HepG2 (cell line): ENCODE results near the gene PYY. TPM values are rescaled to one million over a fixed set of nuclear protein-coding genes. Genes with fewer than 3 reads are reported as not detected.

Experiments used
- ATAD3A ChIP-seq: sonication (generic); formaldehyde crosslinking; IDR thresholded peaks from 2 replicates; pipeline ENCODE4 v1.4.0; 2020; ENCODE audit warnings: missing genetic modification reagents
- FIP1L1 ChIP-seq: fragments of 200-400 bp; formaldehyde crosslinking; IDR thresholded peaks from 2 replicates; pipeline ENCODE4 v1.6.1; 2018; ENCODE audit warnings: low read depth, mild to moderate bottlenecking, low read length, moderate library complexity, borderline replicate concordance; ENCODE audit not compliant: insufficient read depth
- JUNB ChIP-seq: sonication (generic); formaldehyde crosslinking; IDR thresholded peaks from 2 replicates; pipeline ENCODE4 v1.8.0; 2022; ENCODE audit warnings: missing genetic modification reagents, mild to moderate bottlenecking, borderline replicate concordance
- NR2F6 ChIP-seq, 2 experiments: IDR thresholded peaks; 2 replicates each; pipeline ENCODE4 v1.6.1; 2016; ENCODE audit warnings: antibody characterized with exemption in 1 of 2, mild to moderate bottlenecking in 1 of 2
- SOX13 ChIP-seq, 3 experiments: fragments of 450-650 bp in 1 of 3; sonication (generic) in 1 of 3; formaldehyde crosslinking in 1 of 3; IDR thresholded peaks in 2 of 3; conservative IDR thresholded peaks in 1 of 3; 2 replicates each; pipeline versions ENCODE4 v1.5.0 to v1.6.1; 2016 to 2020; ENCODE audit warnings: antibody characterized with exemption in 1 of 3, mild to moderate bottlenecking in 1 of 3, missing compliant biosample characterization in 1 of 3, missing genetic modification reagents in 1 of 3, moderate library complexity in 1 of 3
- ZNF263 ChIP-seq: sonication (generic); formaldehyde crosslinking; IDR thresholded peaks from 2 replicates; pipeline ENCODE4 v1.4.0; 2020; ENCODE audit warnings: missing genetic modification reagents
- ZNF337 ChIP-seq: sonication (generic); formaldehyde crosslinking; IDR thresholded peaks from 2 replicates; pipeline ENCODE4 v1.5.1; 2020; ENCODE audit warnings: missing genetic modification reagents, low read depth, mild to moderate bottlenecking, borderline replicate concordance
- ZNF446 ChIP-seq: sonication (generic); formaldehyde crosslinking; IDR thresholded peaks from 2 replicates; pipeline ENCODE4 v1.5.0; 2020; ENCODE audit warnings: mild to moderate bottlenecking, missing genetic modification reagents
- ZNF709 ChIP-seq: sonication (generic); formaldehyde crosslinking; IDR thresholded peaks from 2 replicates; pipeline ENCODE4 v1.5.0; 2020; ENCODE audit warnings: mild to moderate bottlenecking, missing genetic modification reagents
- ZNF772 ChIP-seq: sonication (generic); formaldehyde crosslinking; IDR thresholded peaks from 2 replicates; pipeline ENCODE4 v1.5.0; 2020; ENCODE audit warnings: mild to moderate bottlenecking, missing genetic modification reagents
- polyA plus RNA-seq, 8 experiments: library from polyadenylated mRNA; depleted of rRNA in 3 of 8; stranded (reverse) in 7 of 8; unstranded in 1 of 8; fragments of >200 nt; fragmentation: Illumina TruSeq in 4 of 8; extraction: Trizol in 4 of 8; gene quantifications; 2 replicates each; pipeline versions ENCODE4 v1.2.1 to v1.2.3, GENCODE V29; 2011 to 2016; ENCODE audit warnings: low read depth in 4 of 8, missing spikeins in 1 of 8, mixed read lengths in 1 of 8; ENCODE audit not compliant: insufficient read depth in 1 of 8
- total RNA-seq, 5 experiments: library from RNA; depleted of rRNA; stranded (reverse); fragments of >200 nt; fragmentation: Illumina TruSeq; extraction: Trizol; gene quantifications; 2 replicates each; pipeline ENCODE4 v1.2.3, GENCODE V29; 2016; ENCODE audit warnings: low read depth in 1 of 5
- TF ChIP-seq, protein P1 (sequence below): sonication (generic); formaldehyde crosslinking; IDR thresholded peaks from 2 replicates; pipeline ENCODE4 v1.5.0; 2020; ENCODE audit warnings: missing genetic modification reagents
- TF ChIP-seq, protein P2 (sequence below): sonication (generic); formaldehyde crosslinking; IDR thresholded peaks from 2 replicates; pipeline ENCODE4 v1.5.1; 2020; ENCODE audit warnings: mild to moderate bottlenecking, missing genetic modification reagents, moderate library complexity
- TF ChIP-seq, protein P3 (sequence below): sonication (generic); formaldehyde crosslinking; conservative IDR thresholded peaks from 2 replicates; pipeline ENCODE4 v1.5.0; 2020; ENCODE audit warnings: missing genetic modification reagents
- TF ChIP-seq, protein P4 (sequence below): sonication (generic); formaldehyde crosslinking; IDR thresholded peaks from 2 replicates; pipeline ENCODE4 v1.5.0; 2020; ENCODE audit warnings: missing genetic modification reagents
- TF ChIP-seq, protein P5 (sequence below): sonication (generic); formaldehyde crosslinking; IDR thresholded peaks from 2 replicates; pipeline ENCODE4 v1.4.0; 2020; ENCODE audit warnings: mild to moderate bottlenecking, missing genetic modification reagents
- TF ChIP-seq, protein P6 (sequence below): sonication (generic); formaldehyde crosslinking; IDR thresholded peaks from 2 replicates; pipeline ENCODE4 v1.5.1; 2020; ENCODE audit warnings: mild to moderate bottlenecking, missing genetic modification reagents, borderline replicate concordance

The PYY gene
- total and polyA plus RNA-seq, 2 of the 13 experiments (the other 11 are each of a cell fraction or from before 2014, with no cell fraction given), result 0.25 TPM; not detected in 1

DNA sequence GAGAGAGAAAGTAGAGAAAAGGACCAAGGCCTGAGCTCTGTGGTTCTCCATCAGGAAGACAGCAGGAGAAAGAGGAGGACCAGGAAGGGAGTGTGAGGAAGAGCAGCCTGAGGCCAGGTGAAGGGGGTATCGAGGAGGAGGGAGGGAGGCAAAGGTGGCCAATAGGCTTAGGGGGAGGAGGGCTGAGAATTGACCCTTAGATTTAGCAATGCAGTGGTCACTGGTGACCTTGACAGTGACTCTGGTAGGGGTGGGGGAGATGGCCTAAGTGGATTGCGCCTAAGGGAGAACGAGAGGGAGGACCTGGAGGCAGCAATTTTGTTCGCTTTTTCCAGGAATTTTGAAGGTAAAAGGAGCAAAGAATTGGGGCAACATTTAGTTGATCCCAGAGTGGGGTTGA, 45.3 kb upstream of the PYY start (continued):
- TF ChIP-seq, protein P1, sequence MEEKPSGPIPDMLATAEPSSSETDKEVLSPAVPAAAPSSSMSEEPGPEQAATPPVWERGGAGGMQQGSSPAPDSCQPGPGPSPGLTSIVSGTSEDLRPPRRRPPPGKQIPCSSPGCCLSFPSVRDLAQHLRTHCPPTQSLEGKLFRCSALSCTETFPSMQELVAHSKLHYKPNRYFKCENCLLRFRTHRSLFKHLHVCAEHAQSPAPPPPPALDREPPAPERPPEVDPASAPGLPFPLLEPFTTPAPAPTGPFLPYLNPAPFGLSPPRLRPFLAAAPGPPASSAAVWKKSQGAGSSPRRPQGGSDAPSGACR (CRISPR knock-in tag), result no peak
- no peak for TF ChIP-seq ZNF709
- peak; percentile 78 for TF ChIP-seq ZNF263 (CRISPR knock-in tag)
- no peak for TF ChIP-seq SOX13 (IDR thresholded peaks at IDR 0.05)
- no peak for TF ChIP-seq SOX13 (CRISPR knock-in tag; conservative IDR thresholded peaks at IDR 0.05 in 1 of 2, IDR thresholded peaks at IDR 0.05 in 1 of 2)
- 0 out of 2 replicates have a peak, but pooled peaks have one; percentile 12 for TF ChIP-seq NR2F6 (IDR thresholded peaks at IDR 0.05)
- 0 out of 2 replicates have a peak, but pooled peaks have one; percentile 9 for TF ChIP-seq NR2F6 (CRISPR knock-in tag; IDR thresholded peaks at IDR 0.05)
- TF ChIP-seq ATAD3A (CRISPR knock-in tag), result no peak
- TF ChIP-seq ZNF337 (CRISPR knock-in tag), result no peak
- TF ChIP-seq, protein P2, sequence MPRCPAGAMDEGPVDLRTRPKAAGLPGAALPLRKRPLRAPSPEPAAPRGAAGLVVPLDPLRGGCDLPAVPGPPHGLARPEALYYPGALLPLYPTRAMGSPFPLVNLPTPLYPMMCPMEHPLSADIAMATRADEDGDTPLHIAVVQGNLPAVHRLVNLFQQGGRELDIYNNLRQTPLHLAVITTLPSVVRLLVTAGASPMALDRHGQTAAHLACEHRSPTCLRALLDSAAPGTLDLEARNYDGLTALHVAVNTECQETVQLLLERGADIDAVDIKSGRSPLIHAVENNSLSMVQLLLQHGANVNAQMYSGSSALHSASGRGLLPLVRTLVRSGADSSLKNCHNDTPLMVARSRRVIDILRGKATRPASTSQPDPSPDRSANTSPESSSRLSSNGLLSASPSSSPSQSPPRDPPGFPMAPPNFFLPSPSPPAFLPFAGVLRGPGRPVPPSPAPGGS, result no peak
- TF ChIP-seq, protein P3, sequence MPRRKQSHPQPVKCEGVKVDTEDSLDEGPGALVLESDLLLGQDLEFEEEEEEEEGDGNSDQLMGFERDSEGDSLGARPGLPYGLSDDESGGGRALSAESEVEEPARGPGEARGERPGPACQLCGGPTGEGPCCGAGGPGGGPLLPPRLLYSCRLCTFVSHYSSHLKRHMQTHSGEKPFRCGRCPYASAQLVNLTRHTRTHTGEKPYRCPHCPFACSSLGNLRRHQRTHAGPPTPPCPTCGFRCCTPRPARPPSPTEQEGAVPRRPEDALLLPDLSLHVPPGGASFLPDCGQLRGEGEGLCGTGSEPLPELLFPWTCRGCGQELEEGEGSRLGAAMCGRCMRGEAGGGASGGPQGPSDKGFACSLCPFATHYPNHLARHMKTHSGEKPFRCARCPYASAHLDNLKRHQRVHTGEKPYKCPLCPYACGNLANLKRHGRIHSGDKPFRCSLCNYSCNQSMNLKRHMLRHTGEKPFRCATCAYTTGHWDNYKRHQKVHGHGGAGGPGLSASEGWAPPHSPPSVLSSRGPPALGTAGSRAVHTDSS (CRISPR knock-in tag), result no peak
- TF ChIP-seq FIP1L1, result no peak
- TF ChIP-seq, protein P4, sequence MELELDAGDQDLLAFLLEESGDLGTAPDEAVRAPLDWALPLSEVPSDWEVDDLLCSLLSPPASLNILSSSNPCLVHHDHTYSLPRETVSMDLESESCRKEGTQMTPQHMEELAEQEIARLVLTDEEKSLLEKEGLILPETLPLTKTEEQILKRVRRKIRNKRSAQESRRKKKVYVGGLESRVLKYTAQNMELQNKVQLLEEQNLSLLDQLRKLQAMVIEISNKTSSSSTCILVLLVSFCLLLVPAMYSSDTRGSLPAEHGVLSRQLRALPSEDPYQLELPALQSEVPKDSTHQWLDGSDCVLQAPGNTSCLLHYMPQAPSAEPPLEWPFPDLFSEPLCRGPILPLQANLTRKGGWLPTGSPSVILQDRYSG, result no peak
- TF ChIP-seq, protein P5, sequence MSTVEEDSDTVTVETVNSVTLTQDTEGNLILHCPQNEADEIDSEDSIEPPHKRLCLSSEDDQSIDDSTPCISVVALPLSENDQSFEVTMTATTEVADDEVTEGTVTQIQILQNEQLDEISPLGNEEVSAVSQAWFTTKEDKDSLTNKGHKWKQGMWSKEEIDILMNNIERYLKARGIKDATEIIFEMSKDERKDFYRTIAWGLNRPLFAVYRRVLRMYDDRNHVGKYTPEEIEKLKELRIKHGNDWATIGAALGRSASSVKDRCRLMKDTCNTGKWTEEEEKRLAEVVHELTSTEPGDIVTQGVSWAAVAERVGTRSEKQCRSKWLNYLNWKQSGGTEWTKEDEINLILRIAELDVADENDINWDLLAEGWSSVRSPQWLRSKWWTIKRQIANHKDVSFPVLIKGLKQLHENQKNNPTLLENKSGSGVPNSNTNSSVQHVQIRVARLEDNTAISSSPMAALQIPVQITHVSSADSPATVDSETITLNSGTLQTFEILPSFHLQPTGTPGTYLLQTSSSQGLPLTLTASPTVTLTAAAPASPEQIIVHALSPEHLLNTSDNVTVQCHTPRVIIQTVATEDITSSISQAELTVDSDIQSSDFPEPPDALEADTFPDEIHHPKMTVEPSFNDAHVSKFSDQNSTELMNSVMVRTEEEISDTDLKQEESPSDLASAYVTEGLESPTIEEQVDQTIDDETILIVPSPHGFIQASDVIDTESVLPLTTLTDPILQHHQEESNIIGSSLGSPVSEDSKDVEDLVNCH, result no peak
- no peak for TF ChIP-seq ZNF772 (CRISPR knock-in tag)
- no peak for TF ChIP-seq ZNF446
- TF ChIP-seq, protein P6, sequence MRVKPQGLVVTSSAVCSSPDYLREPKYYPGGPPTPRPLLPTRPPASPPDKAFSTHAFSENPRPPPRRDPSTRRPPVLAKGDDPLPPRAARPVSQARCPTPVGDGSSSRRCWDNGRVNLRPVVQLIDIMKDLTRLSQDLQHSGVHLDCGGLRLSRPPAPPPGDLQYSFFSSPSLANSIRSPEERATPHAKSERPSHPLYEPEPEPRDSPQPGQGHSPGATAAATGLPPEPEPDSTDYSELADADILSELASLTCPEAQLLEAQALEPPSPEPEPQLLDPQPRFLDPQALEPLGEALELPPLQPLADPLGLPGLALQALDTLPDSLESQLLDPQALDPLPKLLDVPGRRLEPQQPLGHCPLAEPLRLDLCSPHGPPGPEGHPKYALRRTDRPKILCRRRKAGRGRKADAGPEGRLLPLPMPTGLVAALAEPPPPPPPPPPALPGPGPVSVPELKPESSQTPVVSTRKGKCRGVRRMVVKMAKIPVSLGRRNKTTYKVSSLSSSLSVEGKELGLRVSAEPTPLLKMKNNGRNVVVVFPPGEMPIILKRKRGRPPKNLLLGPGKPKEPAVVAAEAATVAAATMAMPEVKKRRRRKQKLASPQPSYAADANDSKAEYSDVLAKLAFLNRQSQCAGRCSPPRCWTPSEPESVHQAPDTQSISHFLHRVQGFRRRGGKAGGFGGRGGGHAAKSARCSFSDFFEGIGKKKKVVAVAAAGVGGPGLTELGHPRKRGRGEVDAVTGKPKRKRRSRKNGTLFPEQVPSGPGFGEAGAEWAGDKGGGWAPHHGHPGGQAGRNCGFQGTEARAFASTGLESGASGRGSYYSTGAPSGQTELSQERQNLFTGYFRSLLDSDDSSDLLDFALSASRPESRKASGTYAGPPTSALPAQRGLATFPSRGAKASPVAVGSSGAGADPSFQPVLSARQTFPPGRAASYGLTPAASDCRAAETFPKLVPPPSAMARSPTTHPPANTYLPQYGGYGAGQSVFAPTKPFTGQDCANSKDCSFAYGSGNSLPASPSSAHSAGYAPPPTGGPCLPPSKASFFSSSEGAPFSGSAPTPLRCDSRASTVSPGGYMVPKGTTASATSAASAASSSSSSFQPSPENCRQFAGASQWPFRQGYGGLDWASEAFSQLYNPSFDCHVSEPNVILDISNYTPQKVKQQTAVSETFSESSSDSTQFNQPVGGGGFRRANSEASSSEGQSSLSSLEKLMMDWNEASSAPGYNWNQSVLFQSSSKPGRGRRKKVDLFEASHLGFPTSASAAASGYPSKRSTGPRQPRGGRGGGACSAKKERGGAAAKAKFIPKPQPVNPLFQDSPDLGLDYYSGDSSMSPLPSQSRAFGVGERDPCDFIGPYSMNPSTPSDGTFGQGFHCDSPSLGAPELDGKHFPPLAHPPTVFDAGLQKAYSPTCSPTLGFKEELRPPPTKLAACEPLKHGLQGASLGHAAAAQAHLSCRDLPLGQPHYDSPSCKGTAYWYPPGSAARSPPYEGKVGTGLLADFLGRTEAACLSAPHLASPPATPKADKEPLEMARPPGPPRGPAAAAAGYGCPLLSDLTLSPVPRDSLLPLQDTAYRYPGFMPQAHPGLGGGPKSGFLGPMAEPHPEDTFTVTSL (CRISPR knock-in tag), result no peak
- TF ChIP-seq JUNB (CRISPR knock-in tag), result 0 out of 2 replicates have a peak, but pooled peaks have one; percentile 49
